HEK293 (cell line): ENCODE results near the gene RPS6KC1.

Experiments
- CTCF ChIA-PET: fragments of 350-600 bp; formaldehyde crosslinking; extraction: SDS; loops from one replicate; lab custom pipeline; 2021; ENCODE audit warnings: antibody characterized with exemption; lab: Yijun Ruan, JAX
- POLR2A ChIA-PET: fragments of 300-600 bp; formaldehyde crosslinking; extraction: SDS; loops from one replicate; lab custom pipeline; 2020; ENCODE audit warnings: antibody characterized with exemption, inconsistent platforms; lab: Yijun Ruan, JAX
- H3K27ac ChIP-seq: fragments of 200-500 bp; sonication (Bioruptor generic); 2 replicates; pipeline ENCODE4 v1.5.1; 2014; ENCODE audit warnings: low read depth, low read length, control low read depth, inconsistent platforms; ENCODE audit errors: extremely low read depth
- H3K36me3 ChIP-seq, 2 experiments: fragments of 200-500 bp in 1 of 2; sonication (Bioruptor generic) in 1 of 2; 1 replicate in 1 of 2; 2 replicates in 1 of 2; pipeline ENCODE4 v1.5.1; 2014 to 2017; ENCODE audit warnings: inconsistent platforms in 2 of 2, low read length in 2 of 2; ENCODE audit not compliant: control insufficient read depth in 2 of 2, insufficient read depth in 1 of 2
- H3K4me1 ChIP-seq: fragments of 200-500 bp; sonication (Bioruptor generic); 2 replicates; pipeline ENCODE4 v1.5.1; 2014; ENCODE audit warnings: mild to moderate bottlenecking, low read length, inconsistent platforms; ENCODE audit not compliant: control insufficient read depth, insufficient read depth
- H3K4me3 ChIP-seq: 2 replicates; pipeline ENCODE4 v1.5.1; 2011; ENCODE audit warnings: low read depth, mild to moderate bottlenecking, control low read depth, low read length, moderate library complexity
- H3K9me3 ChIP-seq: fragments of 200-500 bp; sonication (Bioruptor generic); 2 replicates; pipeline ENCODE4 v1.5.1; 2014; ENCODE audit warnings: low read depth, low read length, inconsistent platforms; ENCODE audit not compliant: control insufficient read depth, insufficient read depth
- CTCF ChIP-seq: fragments of 450-650 bp; formaldehyde crosslinking; IDR thresholded peaks from 2 replicates; pipeline ENCODE4 v1.5.1; 2016; ENCODE audit warnings: missing biosample characterization, missing genetic modification characterization
- HOXD13 ChIP-seq: sonication (generic); formaldehyde crosslinking; IDR thresholded peaks from 2 replicates; pipeline ENCODE4 v1.8.0; 2022; ENCODE audit warnings: missing genetic modification reagents, borderline replicate concordance
- KLF1 ChIP-seq: fragments of 450-650 bp; formaldehyde crosslinking; IDR thresholded peaks from 2 replicates; pipeline ENCODE4 v1.5.1; 2016; ENCODE audit warnings: missing biosample characterization, missing genetic modification characterization
- MZF1 ChIP-seq: fragments of 450-650 bp; formaldehyde crosslinking; IDR thresholded peaks from 2 replicates; pipeline ENCODE4 v1.5.1; 2017; ENCODE audit warnings: missing biosample characterization, missing genetic modification characterization, borderline replicate concordance
- REPIN1 ChIP-seq: fragments of 450-650 bp; formaldehyde crosslinking; IDR thresholded peaks from 2 replicates; pipeline ENCODE4 v1.5.1; 2017; ENCODE audit warnings: missing biosample characterization, missing genetic modification characterization, low read depth
- TSHZ1 ChIP-seq: fragments of 450-650 bp; formaldehyde crosslinking; IDR thresholded peaks from 2 replicates; pipeline ENCODE4 v1.5.1; 2016; ENCODE audit warnings: missing biosample characterization, missing genetic modification characterization, borderline replicate concordance
- ZBTB49 ChIP-seq: fragments of 450-650 bp; formaldehyde crosslinking; IDR thresholded peaks from 2 replicates; pipeline ENCODE4 v1.5.1; 2016; ENCODE audit warnings: missing biosample characterization, missing genetic modification characterization, low read depth
- ZFP3 ChIP-seq: fragments of 450-650 bp; formaldehyde crosslinking; IDR thresholded peaks from 2 replicates; pipeline ENCODE4 v1.5.1; 2016; ENCODE audit warnings: low read depth, missing biosample characterization, missing genetic modification characterization
- ZFP69B ChIP-seq: fragments of 450-650 bp; formaldehyde crosslinking; IDR thresholded peaks from 2 replicates; pipeline ENCODE4 v1.5.1; 2016; ENCODE audit warnings: missing biosample characterization, missing genetic modification characterization
- ZNF133 ChIP-seq: fragments of 450-650 bp; formaldehyde crosslinking; IDR thresholded peaks from 2 replicates; pipeline ENCODE4 v1.5.1; 2016; ENCODE audit warnings: missing biosample characterization, missing genetic modification characterization
- ZNF140 ChIP-seq: fragments of 450-650 bp; formaldehyde crosslinking; IDR thresholded peaks from 2 replicates; pipeline ENCODE4 v1.5.1; 2016; ENCODE audit warnings: missing biosample characterization, missing genetic modification characterization
- ZNF16 ChIP-seq: fragments of 450-650 bp; formaldehyde crosslinking; IDR thresholded peaks from 2 replicates; pipeline ENCODE4 v1.5.1; 2016; ENCODE audit warnings: low read depth, missing biosample characterization, missing genetic modification characterization
- ZNF211 ChIP-seq: fragments of 450-650 bp; formaldehyde crosslinking; IDR thresholded peaks from 2 replicates; pipeline ENCODE4 v1.5.1; 2016; ENCODE audit warnings: low read depth, missing biosample characterization, missing genetic modification characterization
- ZNF239 ChIP-seq: fragments of 450-650 bp; formaldehyde crosslinking; IDR thresholded peaks from 2 replicates; pipeline ENCODE4 v1.5.1; 2016; ENCODE audit warnings: missing biosample characterization, missing genetic modification characterization
- ZNF280D ChIP-seq: fragments of 450-650 bp; formaldehyde crosslinking; IDR thresholded peaks from 2 replicates; pipeline ENCODE4 v1.5.1; 2016; ENCODE audit warnings: missing biosample characterization, missing genetic modification characterization
- ZNF324 ChIP-seq: fragments of 450-650 bp; formaldehyde crosslinking; IDR thresholded peaks from 2 replicates; pipeline ENCODE4 v1.5.1; 2016; ENCODE audit warnings: missing biosample characterization, missing genetic modification characterization
- ZNF335 ChIP-seq: fragments of 450-650 bp; formaldehyde crosslinking; conservative IDR thresholded peaks from 2 replicates; pipeline ENCODE4 v1.5.1; 2016; ENCODE audit warnings: missing biosample characterization, missing genetic modification characterization
- ZNF416 ChIP-seq: fragments of 450-650 bp; formaldehyde crosslinking; IDR thresholded peaks from 2 replicates; pipeline ENCODE4 v1.5.1; 2016; ENCODE audit warnings: missing biosample characterization, missing genetic modification characterization
- ZNF473 ChIP-seq: fragments of 450-650 bp; formaldehyde crosslinking; IDR thresholded peaks from 2 replicates; pipeline ENCODE4 v1.5.1; 2017; ENCODE audit warnings: missing biosample characterization, missing genetic modification characterization
- ZNF544 ChIP-seq: fragments of 450-650 bp; formaldehyde crosslinking; IDR thresholded peaks from 2 replicates; pipeline ENCODE4 v1.5.0; 2017; ENCODE audit warnings: missing biosample characterization, missing genetic modification characterization
- ZNF624 ChIP-seq: fragments of 450-650 bp; formaldehyde crosslinking; IDR thresholded peaks from 2 replicates; pipeline ENCODE4 v1.5.1; 2017; ENCODE audit warnings: missing biosample characterization, missing genetic modification characterization
- ZNF837 ChIP-seq: fragments of 450-650 bp; formaldehyde crosslinking; IDR thresholded peaks from 2 replicates; pipeline ENCODE4 v1.5.1; 2016; ENCODE audit warnings: missing biosample characterization, missing genetic modification characterization
- ZSCAN23 ChIP-seq: fragments of 450-650 bp; formaldehyde crosslinking; IDR thresholded peaks from 2 replicates; pipeline ENCODE4 v1.5.1; 2016; ENCODE audit warnings: missing biosample characterization, missing genetic modification characterization

The RPS6KC1 gene

GRCh38 chr1:213277036-213277435 lies 226.0 kb downstream of the RPS6KC1 start (continued):
- TF ChIP-seq ZNF133 (tag by site-specific recombination) (no peak), ZNF280D (tag by site-specific recombination) (no peak), ZSCAN23 (tag by site-specific recombination) (no peak)

GRCh38 chr1:213279410-213279809 lies 228.4 kb downstream of the RPS6KC1 start:
- ChIA-PET CTCF (no interaction called here), POLR2A (no interaction called here)
- no peaks in the 10 kb centered on the region for H3K9me3 ChIP-seq
- no peak for TF ChIP-seq ZNF324 (tag by site-specific recombination)
- TF ChIP-seq HOXD13: no peak
- TF ChIP-seq ZNF544: no peak
- no peak for TF ChIP-seq ZBTB49
- TF ChIP-seq ZNF211 (tag by site-specific recombination): no peak
- TF ChIP-seq ZNF335 (tag by site-specific recombination): no peak
- TF ChIP-seq TSHZ1 (tag by site-specific recombination): no peak
- TF ChIP-seq ZNF239 (tag by site-specific recombination): no peak
- no peak for TF ChIP-seq ZNF624 (tag by site-specific recombination)
- TF ChIP-seq REPIN1 (tag by site-specific recombination): no peak
- TF ChIP-seq CTCF (tag by site-specific recombination): no peak
- TF ChIP-seq MZF1: no peak
- no peak for TF ChIP-seq ZNF140
- TF ChIP-seq ZFP3 (tag by site-specific recombination): no peak
- no peak for TF ChIP-seq ZNF416
- TF ChIP-seq ZFP69B (tag by site-specific recombination): no peak
- TF ChIP-seq ZNF837 (tag by site-specific recombination): no peak
- no peak for TF ChIP-seq ZNF16 (tag by site-specific recombination)
- TF ChIP-seq ZNF473 (tag by site-specific recombination): no peak
- TF ChIP-seq KLF1 (tag by site-specific recombination): no peak
- no peaks in the 10 kb centered on the region for H3K36me3 ChIP-seq
- H3K27ac ChIP-seq: no peak overlapping the region
- no peaks in the 10 kb centered on the region for H3K4me1 ChIP-seq
- H3K4me3 ChIP-seq: no peak overlapping the region
